H9 (cell line): ENCODE measurements around the gene EFNA5. TPM values are rescaled to one million over a fixed set of nuclear protein-coding genes. Genes with fewer than 3 reads are reported as not detected.
A peak's percentile ranks its signal among the peaks of the same experiment; 100 is the strongest.

Source experiments
- DNase-seq: peaks from one replicate; pipeline ENCODE4 v3.0.0-alpha.2; 2017
- H2AFZ ChIP-seq: one replicate; pipeline ENCODE4 v1.6.1; 2013; ENCODE audit warnings: mild to moderate bottlenecking, low read length, control low read depth, moderate library complexity
- H2AK5ac ChIP-seq: 2 replicates; pipeline ENCODE4 v1.6.1; 2013; ENCODE audit warnings: low read length, control low read depth, mixed read lengths; ENCODE audit not compliant: insufficient read length
- H2BK120ac ChIP-seq: one replicate; pipeline ENCODE4 v1.6.1; 2013; ENCODE audit warnings: low read depth, mild to moderate bottlenecking, low read length, control low read depth, inconsistent platforms; ENCODE audit not compliant: poor library complexity, severe bottlenecking
- H2BK12ac ChIP-seq: 2 replicates; pipeline ENCODE4 v1.6.1; 2013; ENCODE audit warnings: low read length, control low read depth, mixed read lengths, low read depth; ENCODE audit not compliant: insufficient read length
- H2BK15ac ChIP-seq: 2 replicates; pipeline ENCODE4 v1.6.1; 2013; ENCODE audit warnings: low read depth, low read length, control low read depth
- H2BK20ac ChIP-seq: one replicate; pipeline ENCODE4 v1.6.1; 2013; ENCODE audit warnings: low read depth, mild to moderate bottlenecking, low read length, control low read depth, inconsistent platforms; ENCODE audit not compliant: poor library complexity, severe bottlenecking
- H2BK5ac ChIP-seq: 2 replicates; pipeline ENCODE4 v1.6.1; 2013; ENCODE audit warnings: low read length, control low read depth, mixed read lengths; ENCODE audit not compliant: insufficient read length
- H3K14ac ChIP-seq: 2 replicates; pipeline ENCODE4 v1.6.1; 2013; ENCODE audit warnings: low read length, control low read depth; ENCODE audit not compliant: insufficient read depth
- H3K18ac ChIP-seq: 2 replicates; pipeline ENCODE4 v1.6.1; 2013; ENCODE audit warnings: low read depth, mild to moderate bottlenecking, mixed read lengths, low read length, control low read depth; ENCODE audit not compliant: insufficient read length
- H3K23ac ChIP-seq: 2 replicates; pipeline ENCODE4 v1.6.1; 2013; ENCODE audit warnings: low read length, control low read depth, mixed read lengths, low read depth; ENCODE audit not compliant: insufficient read length
- H3K23me2 ChIP-seq: 2 replicates; pipeline ENCODE4 v1.6.1; 2013; ENCODE audit warnings: low read depth, mild to moderate bottlenecking, mixed read lengths, low read length, control low read depth; ENCODE audit not compliant: insufficient read length, poor library complexity, severe bottlenecking
- H3K27ac ChIP-seq: 2 replicates; pipeline ENCODE4 v1.5.1; 2013; ENCODE audit warnings: low read length, control low read depth, mixed read lengths, low read depth; ENCODE audit not compliant: insufficient read length
- H3K27me3 ChIP-seq: 2 replicates; pipeline ENCODE4 v1.6.1; 2013; ENCODE audit warnings: low read length, control low read depth, inconsistent platforms; ENCODE audit not compliant: insufficient read depth
- H3K4ac ChIP-seq: 2 replicates; pipeline ENCODE4 v1.6.1; 2013; ENCODE audit warnings: low read depth, mild to moderate bottlenecking, control low read depth, inconsistent platforms, low read length, moderate library complexity
- H3K4me1 ChIP-seq: 2 replicates; pipeline ENCODE4 v1.6.1; 2013; ENCODE audit warnings: low read length, control low read depth, inconsistent platforms; ENCODE audit not compliant: insufficient read depth
- H3K4me2 ChIP-seq: 2 replicates; pipeline ENCODE4 v1.6.1; 2013; ENCODE audit warnings: low read length, control low read depth, mixed read lengths; ENCODE audit not compliant: insufficient read length, insufficient read depth
- H3K56ac ChIP-seq: 2 replicates; pipeline ENCODE4 v1.6.1; 2013; ENCODE audit warnings: low read depth, mild to moderate bottlenecking, mixed read lengths, low read length, control low read depth; ENCODE audit not compliant: insufficient read length
- H3K79me1 ChIP-seq: 2 replicates; pipeline ENCODE4 v1.6.1; 2013; ENCODE audit warnings: low read depth, mild to moderate bottlenecking, moderate library complexity, low read length, control low read depth, inconsistent platforms; ENCODE audit not compliant: insufficient read depth, poor library complexity, severe bottlenecking
- H3K79me2 ChIP-seq: 2 replicates; pipeline ENCODE4 v1.6.1; 2013; ENCODE audit warnings: low read length, control low read depth, inconsistent platforms; ENCODE audit not compliant: insufficient read depth
- H3K9ac ChIP-seq: 2 replicates; pipeline ENCODE4 v1.6.1; 2013; ENCODE audit warnings: low read length, control low read depth, mixed read lengths; ENCODE audit not compliant: insufficient read length; ENCODE audit errors: extremely low read depth
- H3K9me3 ChIP-seq: one replicate; pipeline ENCODE4 v1.6.1; 2013; ENCODE audit warnings: low read depth, low read length, inconsistent platforms; ENCODE audit not compliant: control insufficient read depth
- H3T11ph ChIP-seq: one replicate; pipeline ENCODE4 v1.6.1; 2013; ENCODE audit warnings: mild to moderate bottlenecking, low read length, control low read depth, inconsistent platforms
- H4K20me1 ChIP-seq: one replicate; pipeline ENCODE4 v1.6.1; 2013; ENCODE audit not compliant: control insufficient read depth, insufficient read length, insufficient read depth
- H4K5ac ChIP-seq: 2 replicates; pipeline ENCODE4 v1.6.1; 2013; ENCODE audit warnings: low read depth, mild to moderate bottlenecking, mixed read lengths, low read length, control low read depth; ENCODE audit not compliant: insufficient read length
- H4K8ac ChIP-seq: replicated peaks from 2 replicates; pipeline ENCODE4 v1.6.1; 2013; ENCODE audit warnings: low read length, control low read depth, mixed read lengths, low read depth; ENCODE audit not compliant: insufficient read length
- H4K91ac ChIP-seq: 2 replicates; pipeline ENCODE4 v1.6.1; 2013; ENCODE audit warnings: low read depth, mild to moderate bottlenecking, moderate library complexity, mixed read lengths, low read length, control low read depth; ENCODE audit not compliant: insufficient read length
- H3K27ac Mint-ChIP-seq, 3 experiments: 2 replicates in 2 of 3; 3 replicates in 1 of 3; pipeline ENCODE4 v1.8.0; 2020 to 2021; ENCODE audit warnings: mixed read lengths in 3 of 3, mild to moderate bottlenecking in 1 of 3, moderate library complexity in 1 of 3
- H3K27me3 Mint-ChIP-seq: 2 replicates; pipeline ENCODE4 v1.8.0; 2021; ENCODE audit warnings: low read depth, mild to moderate bottlenecking, moderate library complexity, mixed read lengths
- H3K36me3 Mint-ChIP-seq, 3 experiments: 2 replicates in 2 of 3; 3 replicates in 1 of 3; pipeline ENCODE4 v1.8.0; 2020 to 2021; ENCODE audit warnings: low read depth in 3 of 3, mixed read lengths in 3 of 3; ENCODE audit not compliant: insufficient read depth in 1 of 3
- H3K4me1 Mint-ChIP-seq, 2 experiments: 2 replicates each; pipeline ENCODE4 v1.8.0; 2020; ENCODE audit warnings: mixed read lengths in 2 of 2
- H3K4me3 Mint-ChIP-seq, 2 experiments: 2 replicates in 1 of 2; 3 replicates in 1 of 2; pipeline ENCODE4 v1.8.0; 2020 to 2021; ENCODE audit warnings: mild to moderate bottlenecking in 2 of 2, mixed read lengths in 2 of 2, moderate library complexity in 1 of 2
- H3K9me3 Mint-ChIP-seq, 2 experiments: 2 replicates in 1 of 2; 3 replicates in 1 of 2; pipeline ENCODE4 v1.8.0; 2020; ENCODE audit warnings: mild to moderate bottlenecking in 2 of 2, mixed read lengths in 2 of 2, moderate library complexity in 1 of 2
- CTCF ChIP-seq: fragments of 200-600 bp; sonication (generic); conservative IDR thresholded peaks from 3 replicates; pipeline ENCODE4 v1.8.0; 2021; ENCODE audit warnings: antibody characterized with exemption, mild to moderate bottlenecking
- WGBS: extraction: QIAGEN DNeasy Blood & Tissue Kit; methylation state at CpG from one replicate; pipeline ENCODE4 v1.1.7; 2013; ENCODE audit warnings: missing lambda C conversion rate, low lambda C conversion rate, mixed read lengths; ENCODE audit not compliant: insufficient read length; ENCODE audit errors: extremely low coverage; 5-methylcytosine and 5-hydroxymethylcytosine counted together
- total RNA-seq: library from RNA; stranded (reverse); gene quantifications from 2 replicates; pipeline ENCODE4 v1.2.1, GENCODE V29; 2021

EFNA5 gene
- total RNA-seq, 1 experiment from 2014 or later: 20.4 TPM

DNA sequence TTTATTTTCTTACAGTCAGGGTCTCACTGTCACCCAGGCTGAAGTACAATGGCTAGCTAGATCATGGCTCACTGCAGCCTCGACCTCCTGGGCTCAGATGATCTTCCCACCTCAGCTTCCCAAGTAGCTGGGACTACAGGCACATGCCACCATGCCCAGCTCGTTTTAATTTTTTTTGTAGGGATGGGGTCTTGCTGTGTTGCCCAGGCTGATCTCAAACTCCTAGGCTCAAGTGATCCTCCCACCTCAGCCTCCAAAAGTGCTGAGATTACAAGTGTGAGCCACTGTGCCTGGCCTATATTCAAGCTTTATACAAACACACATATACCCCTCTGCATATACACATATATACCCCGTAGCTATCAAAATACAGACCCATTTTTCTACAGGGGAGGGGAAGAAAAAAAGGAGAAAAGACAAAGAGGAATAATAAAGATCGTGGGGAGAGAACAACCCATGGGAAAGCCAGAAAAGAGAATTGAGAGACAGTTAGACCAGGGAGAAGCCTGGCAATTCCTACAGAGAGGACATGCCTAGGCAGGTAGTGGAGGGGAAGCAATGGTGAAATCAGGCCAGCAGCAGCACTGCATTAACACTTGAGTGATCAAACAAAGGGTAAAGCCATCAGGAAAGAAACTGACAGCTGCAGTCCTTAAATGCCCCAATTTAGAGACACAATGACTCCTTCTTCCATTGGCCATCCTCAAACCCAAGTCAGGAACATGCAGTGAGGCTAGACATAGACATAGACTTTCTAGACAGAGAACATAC, 102.7 kb downstream of the EFNA5 start:
- Histone ChIP-seq H3K9ac (no peak overlapping the region), H3K79me1 (no peaks in the 10 kb centered on the region)

More for the DNA sequence above, 102.7 kb downstream of the EFNA5 start:
- Histone ChIP-seq H2BK120ac (no peak overlapping the region), H2BK20ac (peak overlapping the region; percentile 50), H3K4ac (no peak overlapping the region), H2BK5ac (no peak overlapping the region), H3K27me3 (no peaks in the 10 kb centered on the region), H2AK5ac (no peak overlapping the region), H3K9me3 (no peaks in the 10 kb centered on the region), H2BK12ac (no peak overlapping the region), H4K5ac (no peak overlapping the region), H3K23ac (no peak overlapping the region), H3K18ac (no peak overlapping the region), H3T11ph (no peak overlapping the region), H4K8ac (no peak overlapping the region), H3K56ac (no peak overlapping the region), H2BK15ac (no peak overlapping the region), H3K4me2 (no peak overlapping the region), H3K23me2 (no peaks in the 10 kb centered on the region), H3K14ac (no peak overlapping the region), H4K20me1 (no peaks in the 10 kb centered on the region), H3K4me1 (peaks cover 26% of the 10 kb centered on the region; the same call in 1 of the 2 replicates), H4K91ac (no peak overlapping the region), H3K79me2 (no peaks in the 10 kb centered on the region), H2AFZ (no peak overlapping the region), H3K27ac (no peak overlapping the region)
- no peak for DNase-seq
- Mint-ChIP-seq H3K27ac (peak overlapping the region; percentile 23 to 94 (median 87); a peak in 5 of 7 replicates), H3K27me3 (no peaks in the 10 kb centered on the region), H3K4me3 (peak overlapping the region in 1 of 2 experiments; percentile 4; a peak in 1 of 5 replicates), H3K36me3 (no peaks in the 10 kb centered on the region), H3K4me1 (peaks cover 81 to 84% of the 10 kb centered on the region in 2 experiments), H3K9me3 (no peaks in the 10 kb centered on the region; a peak in 2 of 5 replicates)
- TF ChIP-seq CTCF: no peak
- no CpG with 5 or more reads among the region's 4 CpGs for WGBS
